ENCODE results near the gene DEDD.

GRCh38 chr1:161088587-161089110 lies 43.8 kb downstream of the DEDD start:
- TF ChIP-seq RAD21 (IDR thresholded peaks at IDR 0.05; ENCODE audit: low read length), result no peak
- TF ChIP-seq EZH2phosphoT487 (IDR thresholded peaks at IDR 0.05; ENCODE audit: borderline replicate concordance, low read depth), result no peak
